Measurements from ENCODE around the gene FIGNL1.
A peak's percentile ranks its signal among the peaks of the same experiment; 100 is the strongest.

FIGNL1 gene, protein sequence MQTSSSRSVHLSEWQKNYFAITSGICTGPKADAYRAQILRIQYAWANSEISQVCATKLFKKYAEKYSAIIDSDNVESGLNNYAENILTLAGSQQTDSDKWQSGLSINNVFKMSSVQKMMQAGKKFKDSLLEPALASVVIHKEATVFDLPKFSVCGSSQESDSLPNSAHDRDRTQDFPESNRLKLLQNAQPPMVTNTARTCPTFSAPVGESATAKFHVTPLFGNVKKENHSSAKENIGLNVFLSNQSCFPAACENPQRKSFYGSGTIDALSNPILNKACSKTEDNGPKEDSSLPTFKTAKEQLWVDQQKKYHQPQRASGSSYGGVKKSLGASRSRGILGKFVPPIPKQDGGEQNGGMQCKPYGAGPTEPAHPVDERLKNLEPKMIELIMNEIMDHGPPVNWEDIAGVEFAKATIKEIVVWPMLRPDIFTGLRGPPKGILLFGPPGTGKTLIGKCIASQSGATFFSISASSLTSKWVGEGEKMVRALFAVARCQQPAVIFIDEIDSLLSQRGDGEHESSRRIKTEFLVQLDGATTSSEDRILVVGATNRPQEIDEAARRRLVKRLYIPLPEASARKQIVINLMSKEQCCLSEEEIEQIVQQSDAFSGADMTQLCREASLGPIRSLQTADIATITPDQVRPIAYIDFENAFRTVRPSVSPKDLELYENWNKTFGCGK

DNA sequence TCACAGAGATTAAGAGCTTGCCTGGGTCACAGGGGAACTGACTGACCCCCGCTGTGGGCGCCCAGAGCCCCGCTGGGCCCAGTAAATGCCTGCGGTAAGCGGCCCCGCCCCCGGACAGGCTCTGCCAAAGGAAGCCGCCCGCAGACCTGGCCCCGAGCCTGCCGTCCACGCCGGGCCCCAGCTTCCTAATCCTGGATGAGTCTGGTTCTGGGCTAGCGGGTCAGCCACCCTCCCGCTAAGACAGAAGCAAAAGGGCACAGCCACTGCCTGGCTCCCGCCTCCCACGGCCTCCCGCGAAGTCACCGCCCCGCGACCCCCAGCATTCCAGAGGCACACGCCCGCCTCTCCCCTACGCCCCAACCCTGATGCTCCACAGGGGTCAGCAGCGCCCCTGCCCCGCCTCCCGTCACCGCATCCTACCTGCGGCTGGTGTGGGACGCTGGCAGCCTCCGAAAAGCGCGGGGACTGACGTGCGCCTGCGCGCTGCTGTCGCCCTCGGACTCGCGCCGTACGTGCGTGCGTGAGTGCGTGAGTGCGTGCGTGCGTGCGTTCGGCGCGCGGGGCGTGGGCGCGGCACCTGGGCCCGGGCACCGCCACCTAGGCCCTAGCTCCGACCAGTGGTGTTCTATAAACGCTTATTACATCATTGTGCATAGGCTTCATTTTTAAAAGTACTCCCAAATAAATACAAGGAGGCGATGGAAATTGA lies at the start of gene FIGNL1:
FIGNL1 (minus strand) TSS at position 470 of the 709 bp plus-strand sequence. CDS start 3,063 bp downstream, outside the sequence.
- DNase-seq (ENCODE audit: low read depth, low spot score) = peak; percentile 63

- DNase-seq (ENCODE audit: low read depth, low spot score) = no peak
These were observed 48.9 kb upstream of the FIGNL1 start for GRCh38 chr7:50499092-50499491.

DNA sequence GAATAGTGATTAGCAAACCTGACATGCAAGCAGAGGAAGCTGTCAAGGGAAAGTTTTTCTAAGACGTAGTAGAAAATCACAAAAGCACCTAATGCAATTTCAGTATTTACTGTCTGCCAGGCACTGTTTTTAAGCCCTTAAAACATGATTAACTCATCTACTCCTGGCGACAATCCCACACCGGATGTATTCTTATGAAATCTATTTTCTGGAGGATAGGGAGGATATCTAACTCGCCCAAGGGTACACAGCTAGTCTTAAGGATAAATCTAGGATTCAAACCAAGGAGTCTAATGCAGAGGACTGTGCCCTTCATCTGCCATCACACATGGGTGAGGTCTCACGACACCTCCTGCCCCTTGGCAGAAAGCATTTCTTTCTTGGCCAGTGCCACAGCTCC lies 47.8 kb upstream of the FIGNL1 start:
- DNase-seq (ENCODE audit: low read depth, low spot score) = no peak

GRCh38 chr7:50497068-50497642 lies 47.0 kb upstream of the FIGNL1 start:
- DNase-seq (ENCODE audit: low read depth, low spot score) = no peak

GRCh38 chr7:50496569-50496968 lies 46.4 kb upstream of the FIGNL1 start:
- no peak for DNase-seq (ENCODE audit: low read depth, low spot score)

GRCh38 chr7:50495746-50496145 lies 45.6 kb upstream of the FIGNL1 start:
- no peak for DNase-seq (ENCODE audit: low read depth, low spot score)

DNA sequence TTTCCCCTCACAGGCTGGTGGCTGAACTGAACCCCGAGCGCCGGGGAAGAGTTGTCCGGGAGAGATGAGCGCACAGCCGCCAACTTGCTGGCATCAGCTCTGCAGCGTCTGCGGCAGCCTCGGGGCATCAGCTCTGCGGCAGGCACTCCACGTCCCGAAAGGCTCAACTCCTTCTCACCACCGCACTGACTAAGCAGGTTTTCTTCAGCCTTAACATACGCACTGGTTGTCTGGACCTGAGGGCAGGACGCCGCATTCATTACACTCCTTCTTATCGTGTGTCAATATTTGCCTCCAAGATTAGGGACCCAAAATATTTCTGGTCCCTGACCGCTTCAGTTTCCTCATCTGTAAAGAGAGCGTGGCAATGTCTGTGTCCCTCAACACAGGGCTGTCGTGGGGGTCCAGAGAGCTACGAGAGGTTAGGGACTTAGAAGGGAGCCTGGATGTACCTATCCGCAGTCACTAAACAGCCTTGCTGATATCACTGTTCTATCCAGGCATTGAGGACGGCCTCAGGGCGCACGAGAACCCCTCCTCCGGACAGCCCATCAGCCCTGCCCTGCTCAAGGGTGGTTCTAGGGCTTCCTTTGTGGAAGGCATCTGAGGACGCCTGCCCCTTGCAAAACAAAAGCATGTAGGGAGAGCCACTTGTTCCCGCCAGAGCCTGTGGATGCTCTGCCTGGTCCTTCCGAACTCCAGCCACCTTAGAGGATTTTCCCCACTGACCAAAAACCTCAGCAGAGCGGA lies 42.8 kb upstream of the FIGNL1 start:
- no peak for DNase-seq (ENCODE audit: low read depth, low spot score)

DNA sequence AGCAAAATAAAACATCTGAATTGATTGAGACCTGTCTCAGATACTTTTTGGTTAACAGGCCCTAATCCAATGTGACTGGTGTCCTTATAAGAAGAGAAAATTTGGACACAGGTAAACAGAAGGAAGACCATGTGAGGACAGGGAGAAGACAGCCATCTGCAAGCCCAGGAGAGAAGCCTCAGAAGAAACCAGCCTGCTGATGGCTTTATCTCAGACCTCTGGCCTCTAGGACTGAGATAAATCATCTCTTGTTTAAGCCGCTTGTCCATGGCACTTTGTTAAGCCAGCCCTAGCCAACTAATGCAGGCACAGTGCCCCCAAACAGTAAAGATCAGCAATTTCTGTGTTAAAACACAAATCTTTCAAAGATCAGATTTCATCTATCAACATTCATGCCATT lies 41.8 kb upstream of the FIGNL1 start:
- no peak for DNase-seq (ENCODE audit: low read depth, low spot score)

GRCh38 chr7:50491209-50491608 lies 41.1 kb upstream of the FIGNL1 start:
- no peak for DNase-seq (ENCODE audit: low read depth, low spot score)

- no peak for DNase-seq (ENCODE audit: low read depth, low spot score)
These were observed 38.2 kb upstream of the FIGNL1 start for GRCh38 chr7:50488379-50488778.

DNA sequence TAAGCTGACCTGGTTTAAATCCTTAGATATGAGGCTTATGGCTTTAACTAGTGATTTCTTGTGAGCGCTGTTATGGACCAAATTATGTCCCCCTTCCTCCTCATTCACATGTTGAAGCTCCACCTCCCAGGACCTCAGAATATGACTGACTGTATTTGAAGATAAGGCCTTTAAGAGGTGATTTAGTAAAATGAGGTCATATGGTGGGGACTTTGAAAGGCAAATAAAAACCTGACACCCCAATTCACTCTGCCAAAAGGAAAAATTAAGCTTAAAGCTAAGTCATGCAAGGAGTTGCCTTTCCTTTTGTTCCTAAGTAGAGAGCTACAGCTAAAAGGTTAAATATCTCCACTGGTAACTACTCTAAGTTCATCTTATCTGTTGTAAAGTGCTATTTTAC lies 36.4 kb upstream of the FIGNL1 start:
- no peak for DNase-seq (ENCODE audit: low read depth, low spot score)

DNA sequence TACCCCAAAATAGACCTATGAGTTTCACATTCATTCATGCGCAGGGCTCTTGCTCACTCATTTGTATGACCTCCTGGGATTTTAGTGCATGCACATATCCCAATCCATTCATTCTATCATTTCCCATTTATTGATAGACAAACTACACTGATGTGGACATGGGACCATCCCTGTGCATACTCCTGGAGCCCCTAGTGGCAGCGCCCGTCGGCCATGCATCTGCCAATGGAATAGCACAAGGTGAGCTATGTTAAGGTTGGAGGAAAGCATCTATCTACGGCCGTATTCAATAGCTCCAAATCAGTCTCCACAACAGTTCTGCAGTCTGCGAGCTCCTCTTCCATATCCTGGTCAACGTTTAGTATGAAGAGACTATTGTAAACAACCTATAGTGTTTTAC lies 31.7 kb upstream of the FIGNL1 start:
- no peak for DNase-seq (ENCODE audit: low read depth, low spot score)

GRCh38 chr7:50480797-50481196 lies 30.6 kb upstream of the FIGNL1 start:
- no peak for DNase-seq (ENCODE audit: low read depth, low spot score)

GRCh38 chr7:50479743-50480517 lies 29.8 kb upstream of the FIGNL1 start:
- DNase-seq (ENCODE audit: low read depth, low spot score) = no peak

GRCh38 chr7:50477640-50478039 lies 27.5 kb upstream of the FIGNL1 start:
- DNase-seq (ENCODE audit: low read depth, low spot score) = no peak

DNA sequence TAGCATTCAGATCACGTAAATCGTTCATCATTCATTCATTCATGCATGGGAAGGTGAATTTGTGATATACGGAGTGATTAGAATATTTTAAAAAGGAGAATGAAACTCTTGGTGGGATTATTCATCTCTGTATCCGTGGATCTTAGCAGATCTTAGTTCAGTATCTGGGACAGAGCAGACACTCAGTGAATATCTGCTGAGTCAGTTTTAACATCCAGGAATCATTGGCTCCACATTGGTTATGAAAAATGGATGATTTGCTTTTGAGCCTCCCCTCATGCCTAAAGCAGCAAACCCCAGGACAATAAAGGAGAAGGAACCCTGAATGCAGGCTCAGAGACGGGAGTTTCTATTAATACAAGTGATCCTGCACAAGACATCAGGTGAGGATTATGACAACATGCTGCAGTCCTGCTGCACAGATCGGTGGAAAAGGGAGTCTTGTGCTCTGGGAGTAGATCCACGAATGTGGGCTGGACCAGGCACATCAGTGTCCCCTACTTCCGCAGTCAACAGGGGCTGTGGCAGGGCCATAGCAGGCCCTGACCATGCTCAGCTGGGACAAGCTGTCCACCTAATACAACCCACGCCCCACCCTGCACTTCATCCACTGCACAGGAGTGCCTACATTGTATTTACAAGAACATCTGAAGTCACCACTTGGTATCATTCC lies 26.9 kb upstream of the FIGNL1 start:
- DNase-seq (ENCODE audit: low read depth, low spot score) = no peak

DNA sequence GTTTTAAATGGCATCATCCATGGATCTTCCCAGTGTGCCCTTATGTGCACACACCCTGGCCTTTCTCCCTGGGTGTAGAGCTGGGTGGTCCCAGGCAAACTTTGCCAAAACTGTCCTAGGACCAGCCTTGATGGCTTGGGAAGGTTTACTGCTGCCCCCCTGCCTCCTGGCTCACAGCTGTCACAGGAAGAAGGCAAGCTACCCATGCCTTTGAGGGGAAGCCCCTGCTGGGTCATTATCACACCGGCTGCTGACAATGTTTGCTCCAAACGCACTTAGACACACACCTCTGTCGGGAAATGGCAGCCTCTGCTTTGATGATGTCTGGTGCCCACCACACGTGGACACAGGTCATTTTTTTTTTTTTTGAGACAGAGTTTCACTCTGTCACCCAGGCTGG lies 25.2 kb upstream of the FIGNL1 start:
- no peak for DNase-seq (ENCODE audit: low read depth, low spot score)

GRCh38 chr7:50474382-50475160 lies 24.4 kb upstream of the FIGNL1 start:
- no peak for DNase-seq (ENCODE audit: low read depth, low spot score)

GRCh38 chr7:50473531-50473930 lies 23.4 kb upstream of the FIGNL1 start:
- DNase-seq (ENCODE audit: low read depth, low spot score) = no peak
